Measurements from ENCODE around the gene RAI1.
"Not testable (repeated sequence)": the region's sequence is repeated elsewhere in the genome, so short reads cannot be mapped to it uniquely, and the experiment has no call there.

Gene RAI1

GRCh38 chr17:17680477-17681186 lies 626 bp upstream of the RAI1 start:
- no peak for DNase-seq

GRCh38 chr17:17681744-17682292 lies 560 bp downstream of the RAI1 start:
- DNase-seq, result no peak

DNA sequence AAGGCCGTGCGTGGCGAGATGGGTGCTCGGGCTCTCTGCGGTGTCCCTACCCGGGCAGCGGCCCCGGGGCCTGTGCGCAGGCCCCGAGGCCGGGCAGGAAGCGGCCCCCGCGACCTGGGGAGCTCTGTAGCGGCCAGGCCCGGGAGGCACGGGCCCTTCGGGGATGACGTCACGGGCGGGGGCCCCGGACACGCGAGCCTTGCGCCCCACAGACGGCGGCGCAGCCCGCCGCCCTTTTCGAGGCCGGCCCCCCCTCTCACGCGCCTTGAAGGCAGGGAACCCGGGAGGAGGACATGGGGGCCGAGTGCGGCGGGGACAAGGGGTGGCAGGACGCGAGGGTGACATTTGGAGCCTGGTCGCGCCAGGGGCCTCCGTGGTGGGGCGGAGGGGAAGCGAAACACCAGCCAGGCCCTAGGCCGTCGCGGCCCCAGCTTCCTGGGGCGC lies 1.1 kb downstream of the RAI1 start:
- peak; percentile 44 for DNase-seq

DNA sequence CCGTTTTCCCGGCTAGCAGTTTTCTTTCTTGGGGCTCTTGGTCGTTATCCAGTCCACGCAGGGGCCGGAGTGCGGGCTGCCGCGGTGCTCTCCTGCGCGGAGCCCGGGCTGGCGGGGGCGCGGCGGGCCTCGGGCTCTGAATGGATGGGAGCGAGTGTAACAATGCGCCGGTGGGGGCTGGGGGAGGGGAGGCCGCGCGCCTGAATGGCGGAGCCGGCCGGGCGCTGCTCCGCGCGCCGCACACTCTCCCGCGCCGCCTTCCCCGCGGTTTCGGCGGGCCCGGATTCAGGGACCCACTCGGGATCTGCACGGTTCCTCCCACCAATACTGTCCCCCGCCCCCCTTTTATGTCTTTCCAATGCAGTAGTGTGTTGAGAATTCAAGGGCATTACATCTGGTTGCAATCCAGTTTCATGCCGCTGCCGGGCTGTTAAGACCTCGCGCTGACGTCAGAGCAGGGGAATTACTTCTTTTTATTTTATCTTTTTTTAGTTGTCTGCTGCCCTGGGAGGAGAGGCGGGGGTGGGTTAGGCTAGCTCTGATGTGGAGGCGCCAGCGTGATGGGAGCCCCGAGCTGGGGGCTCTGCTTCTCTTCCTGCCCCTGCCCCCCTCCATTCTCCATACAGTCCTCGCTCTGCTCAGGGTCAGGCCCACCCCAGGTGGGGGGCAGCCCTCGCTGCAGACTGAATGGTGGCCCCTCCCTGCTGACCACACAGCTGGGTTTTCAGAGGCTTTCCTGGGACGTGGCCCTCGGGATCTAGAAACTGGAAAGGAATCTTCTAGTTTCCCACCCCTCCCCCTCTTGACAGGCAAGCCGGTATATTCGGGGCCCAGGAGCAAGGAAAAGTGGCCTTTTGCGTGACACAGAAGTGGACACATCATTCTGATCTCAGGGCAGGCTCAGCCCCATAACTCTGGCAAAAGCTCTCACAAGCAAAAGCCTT lies 1.8 kb downstream of the RAI1 start:
- peak; percentile 61 for DNase-seq

GRCh38 chr17:17683710-17684365 lies 2.6 kb downstream of the RAI1 start:
- DNase-seq, result no peak

DNA sequence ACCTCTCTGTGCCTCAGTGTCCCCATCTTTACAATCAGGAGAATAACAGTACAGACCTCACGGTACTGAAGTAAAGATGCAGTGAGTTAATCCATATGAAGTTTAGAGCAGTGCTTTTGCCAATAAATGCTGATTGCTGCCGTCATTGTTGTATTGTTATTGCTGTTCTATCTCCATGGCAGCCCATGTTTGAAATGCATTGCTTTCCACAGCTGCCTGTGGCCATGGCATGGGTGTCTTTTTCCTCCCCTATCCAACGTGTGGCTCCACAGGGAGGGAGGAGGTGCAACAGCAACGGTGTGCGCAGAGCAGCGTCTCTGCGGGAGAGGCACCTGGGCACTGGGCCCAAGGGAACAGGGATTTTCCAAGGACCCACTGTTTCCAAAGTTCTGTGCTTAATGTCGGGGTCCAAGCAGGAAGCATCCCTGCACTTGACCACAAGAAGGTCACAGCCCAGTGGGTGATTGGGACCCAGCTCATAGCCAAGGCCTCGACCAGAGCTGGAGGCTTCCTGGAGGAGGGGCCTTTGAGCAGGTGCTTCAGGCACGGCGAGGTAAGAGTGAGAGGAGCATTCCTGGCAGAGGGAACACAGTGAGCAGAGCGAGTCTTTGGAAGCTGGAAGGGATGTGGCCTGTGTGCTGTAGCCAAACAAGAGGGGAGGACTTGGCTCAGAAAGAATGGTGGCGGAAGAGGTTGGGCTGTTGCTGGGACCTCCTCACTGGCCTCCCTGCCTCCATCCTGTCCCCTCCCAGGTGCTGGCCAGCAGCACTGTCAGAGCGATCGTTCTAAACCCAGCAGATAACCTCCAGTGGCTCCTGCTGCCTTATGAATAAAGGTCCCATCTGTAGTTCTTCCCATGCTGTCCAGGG lies 3.9 kb downstream of the RAI1 start:
- DNase-seq, result no peak

GRCh38 chr17:17685775-17686291 lies 4.6 kb downstream of the RAI1 start:
- DNase-seq, result no peak

DNA sequence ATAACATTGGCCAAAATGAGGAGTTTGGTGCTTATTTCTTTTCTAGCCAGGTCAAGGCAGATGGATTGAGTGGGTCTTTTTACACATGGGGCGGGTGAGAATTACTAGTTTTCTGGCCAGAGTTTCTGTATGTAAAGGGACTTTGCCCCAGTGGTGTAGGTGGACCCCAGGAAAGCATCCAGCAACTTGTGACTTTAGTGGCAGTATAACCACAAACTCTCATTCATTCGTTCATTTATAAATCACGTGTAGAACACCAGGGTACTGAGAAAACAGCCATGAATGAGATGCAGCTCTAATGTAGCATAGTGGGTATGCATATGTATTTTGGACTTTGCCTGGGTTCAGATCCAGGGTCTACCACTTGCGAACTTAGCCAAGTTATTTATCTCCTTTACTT lies 8.1 kb downstream of the RAI1 start:
- no peak for DNase-seq

- not testable (repeated sequence) for DNase-seq
These were observed 9.0 kb downstream of the RAI1 start for GRCh38 chr17:17690233-17690632.

DNA sequence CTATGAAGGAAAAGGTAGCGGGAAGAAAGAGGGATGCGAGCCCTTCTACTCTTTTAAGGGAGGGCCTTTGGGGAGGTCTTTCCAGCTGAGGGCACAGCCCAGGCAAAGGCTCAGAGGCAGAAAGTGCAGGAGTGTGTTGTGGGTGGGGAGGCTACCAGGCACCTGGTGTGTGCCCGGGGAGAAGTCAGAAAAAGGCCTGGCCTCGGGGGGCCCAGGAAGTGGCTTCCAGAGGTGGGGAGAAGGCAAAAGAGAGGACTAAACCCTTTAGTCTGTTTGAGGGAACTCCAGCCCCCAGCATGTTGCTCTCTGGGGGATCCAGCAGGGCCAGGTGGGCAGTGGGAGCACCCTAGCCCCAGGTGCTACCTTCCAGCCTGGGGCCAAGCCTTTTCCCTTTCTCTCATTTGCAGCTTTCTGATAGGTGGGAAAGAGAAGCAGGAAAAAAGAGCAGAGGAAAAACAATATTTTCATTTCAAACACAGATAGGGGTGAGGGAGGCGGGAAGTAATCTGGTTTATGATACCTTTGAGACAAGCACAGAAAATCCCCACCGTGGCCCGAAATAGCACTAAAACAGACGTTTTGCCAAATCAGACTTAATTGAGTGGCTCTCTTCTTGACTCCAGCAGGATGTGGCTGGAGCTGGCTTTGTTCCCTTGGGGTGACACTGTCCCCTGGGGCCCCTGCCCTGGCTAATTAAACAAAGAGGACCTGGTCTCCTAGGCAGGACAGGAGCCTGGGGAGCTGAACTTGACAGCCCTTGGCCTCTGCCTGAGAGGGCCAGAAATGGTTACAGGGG lies 10.4 kb downstream of the RAI1 start:
- DNase-seq, result no peak

GRCh38 chr17:17692353-17693252 lies 11.3 kb downstream of the RAI1 start:
- no peak for DNase-seq

GRCh38 chr17:17693253-17694168 lies 12.3 kb downstream of the RAI1 start:
- peak; percentile 75 for DNase-seq

DNA sequence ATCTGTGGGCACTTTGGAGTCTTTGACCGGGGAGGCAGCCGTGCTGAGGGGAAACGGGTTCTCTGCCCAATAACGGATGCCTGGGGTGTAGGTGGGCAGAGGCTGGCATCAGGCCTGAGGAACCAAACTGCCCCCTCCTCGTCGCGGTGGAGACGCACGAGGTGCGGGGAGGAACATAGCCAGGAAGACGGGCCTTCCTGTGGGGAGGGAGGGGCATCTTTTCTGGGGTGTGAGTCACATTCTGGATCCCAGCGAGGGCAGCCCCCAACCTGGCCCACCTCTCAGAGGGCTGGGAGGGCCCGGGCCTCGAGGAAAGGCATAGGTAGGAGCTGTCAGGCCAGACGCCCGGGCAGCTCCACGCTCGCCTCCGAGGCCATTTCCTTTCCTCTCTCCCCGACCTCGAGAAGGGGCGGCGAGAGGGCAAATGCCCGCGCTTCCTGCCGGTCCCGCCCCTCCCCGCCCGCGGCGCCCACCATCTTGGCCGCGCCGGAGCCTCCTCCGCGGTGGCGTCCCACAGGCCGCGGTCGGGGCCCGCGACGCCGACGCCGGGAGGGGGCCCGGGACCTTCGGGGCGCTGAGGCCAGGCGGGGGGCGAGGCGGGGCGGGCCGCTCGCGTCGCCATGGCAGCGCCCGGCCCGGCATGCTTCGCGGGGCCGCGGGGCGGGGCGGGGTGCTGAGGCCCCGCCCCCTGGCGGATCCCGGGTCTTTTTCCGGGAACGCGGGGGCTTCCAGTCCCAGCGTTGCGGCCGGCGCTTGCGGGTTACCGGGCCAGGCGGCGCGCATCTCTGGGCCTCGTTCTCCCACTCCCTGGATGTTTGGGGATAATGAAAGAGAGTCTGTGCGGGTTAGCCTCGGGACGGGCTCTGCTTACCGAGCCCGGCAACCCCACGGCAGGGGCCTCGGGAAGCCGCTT lies 13.2 kb downstream of the RAI1 start:
- DNase-seq, result peak; percentile 84

GRCh38 chr17:17696085-17696484 lies 14.8 kb downstream of the RAI1 start:
- no peak for DNase-seq

GRCh38 chr17:17696882-17697633 lies 15.8 kb downstream of the RAI1 start:
- peak; percentile 23 for DNase-seq

DNA sequence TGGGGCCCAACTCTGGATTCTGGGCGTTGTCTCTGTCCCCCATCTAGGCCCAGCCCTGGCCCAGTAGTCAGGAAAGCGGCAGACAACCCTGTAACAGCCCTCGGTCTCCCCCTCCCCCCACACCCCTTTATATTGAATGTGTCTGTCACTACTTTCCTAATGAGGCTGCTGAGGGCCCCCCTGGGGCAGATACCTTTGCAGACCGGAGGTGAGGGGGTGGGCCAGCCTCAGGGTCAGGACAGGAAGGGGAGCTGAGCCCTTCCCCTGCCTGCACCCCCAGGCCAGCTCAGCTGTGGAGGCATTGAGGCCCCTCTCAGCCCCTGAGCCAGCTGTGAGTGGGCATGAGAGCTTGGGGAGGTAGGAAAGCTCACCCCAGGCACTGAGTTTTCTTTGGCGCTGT lies 17.1 kb downstream of the RAI1 start:
- DNase-seq, result no peak

DNA sequence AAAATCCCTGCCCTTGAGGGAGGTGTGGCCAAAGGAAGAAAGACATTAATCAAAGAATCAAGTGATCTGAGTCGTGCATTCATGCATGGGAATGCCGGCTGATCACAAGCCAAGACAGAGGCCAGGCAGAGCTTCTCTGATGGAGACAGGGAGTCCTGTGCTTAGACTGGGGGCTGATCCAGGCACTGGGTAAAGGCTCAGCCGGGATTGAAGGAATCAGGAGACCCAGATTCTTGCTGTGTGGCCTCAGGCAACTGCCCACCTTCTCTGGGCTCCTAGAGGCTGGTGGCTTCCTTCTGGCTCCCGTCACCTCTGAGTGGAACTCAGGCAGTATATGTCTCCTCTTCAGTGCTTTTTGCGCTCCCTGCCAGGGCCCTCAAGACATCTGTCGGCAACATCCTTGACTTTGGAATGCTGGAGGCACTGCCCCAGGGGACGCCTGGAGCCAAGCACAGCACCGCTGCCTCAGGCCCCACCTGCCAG lies 17.7 kb downstream of the RAI1 start:
- DNase-seq, result no peak
